ENCODE data around the gene LGR4. TPM values are rescaled to one million over a fixed set of nuclear protein-coding genes. Genes with fewer than 3 reads are reported as not detected.
A peak's percentile ranks its signal among the peaks of the same experiment; 100 is the strongest.

Gene LGR4
- total and polyA plus RNA-seq, 2 of the 13 experiments (the other 11 are each of a cell fraction or from before 2014, with no cell fraction given) = 42.1 to 68.7 TPM

DNA sequence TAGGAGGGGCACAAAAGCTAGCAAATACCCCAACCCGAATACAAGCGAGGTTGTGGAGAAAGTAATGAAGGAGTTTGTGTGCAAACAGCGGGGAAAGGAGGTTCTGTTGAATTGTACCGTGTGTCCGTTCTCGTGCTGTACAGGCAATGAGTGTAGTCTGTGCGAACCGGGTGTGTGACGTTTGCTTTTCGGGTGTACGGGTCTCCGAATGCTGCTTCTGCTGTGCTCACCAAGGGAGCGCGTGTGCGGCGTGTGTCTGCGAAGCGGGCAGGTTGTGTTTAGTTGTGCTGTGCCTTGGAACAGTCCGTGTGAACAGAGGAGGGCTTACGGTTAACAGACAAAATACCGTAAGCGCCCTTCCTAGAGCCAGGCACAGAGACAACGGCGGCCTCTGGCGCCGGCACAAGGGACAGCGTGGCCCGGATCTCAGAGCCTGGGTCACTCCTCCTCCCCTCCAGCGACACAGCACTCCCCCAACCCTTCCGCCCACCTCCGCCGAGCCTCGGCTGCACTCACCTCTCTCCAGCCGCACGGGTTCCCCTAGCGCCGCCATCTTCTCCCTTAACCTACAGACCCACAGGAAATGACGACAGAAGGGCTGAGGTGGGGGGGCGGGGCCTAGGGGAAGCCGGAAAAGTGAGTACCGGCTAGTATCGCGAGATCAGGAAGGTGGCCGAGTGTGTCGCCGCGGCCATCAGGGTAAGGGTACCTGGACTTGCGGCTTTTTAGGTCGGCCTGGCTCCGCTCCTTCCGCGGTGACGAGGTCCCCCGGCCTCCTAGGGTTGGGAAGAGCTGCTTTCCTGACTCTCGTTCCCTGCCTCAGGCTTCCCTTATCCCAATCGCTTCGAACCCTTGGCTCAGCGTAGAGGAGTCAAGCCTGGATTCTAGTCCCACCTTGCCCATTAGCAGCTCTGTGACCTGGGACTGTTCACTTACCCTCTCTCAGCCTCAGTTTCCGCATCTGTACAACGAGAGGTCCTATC lies 33.9 kb upstream of the LGR4 start, which contains the start of gene LIN7C (continued):
- TF ChIP-seq, protein P1, sequence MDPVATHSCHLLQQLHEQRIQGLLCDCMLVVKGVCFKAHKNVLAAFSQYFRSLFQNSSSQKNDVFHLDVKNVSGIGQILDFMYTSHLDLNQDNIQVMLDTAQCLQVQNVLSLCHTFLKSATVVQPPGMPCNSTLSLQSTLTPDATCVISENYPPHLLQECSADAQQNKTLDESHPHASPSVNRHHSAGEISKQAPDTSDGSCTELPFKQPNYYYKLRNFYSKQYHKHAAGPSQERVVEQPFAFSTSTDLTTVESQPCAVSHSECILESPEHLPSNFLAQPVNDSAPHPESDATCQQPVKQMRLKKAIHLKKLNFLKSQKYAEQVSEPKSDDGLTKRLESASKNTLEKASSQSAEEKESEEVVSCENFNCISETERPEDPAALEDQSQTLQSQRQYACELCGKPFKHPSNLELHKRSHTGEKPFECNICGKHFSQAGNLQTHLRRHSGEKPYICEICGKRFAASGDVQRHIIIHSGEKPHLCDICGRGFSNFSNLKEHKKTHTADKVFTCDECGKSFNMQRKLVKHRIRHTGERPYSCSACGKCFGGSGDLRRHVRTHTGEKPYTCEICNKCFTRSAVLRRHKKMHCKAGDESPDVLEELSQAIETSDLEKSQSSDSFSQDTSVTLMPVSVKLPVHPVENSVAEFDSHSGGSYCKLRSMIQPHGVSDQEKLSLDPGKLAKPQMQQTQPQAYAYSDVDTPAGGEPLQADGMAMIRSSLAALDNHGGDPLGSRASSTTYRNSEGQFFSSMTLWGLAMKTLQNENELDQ (CRISPR knock-in tag; IDR thresholded peaks at IDR 0.05; ENCODE audit: borderline replicate concordance) = no peak
- TF ChIP-seq DR1 (CRISPR knock-in tag; IDR thresholded peaks at IDR 0.05) (peak; percentile 72), MTA3 (CRISPR knock-in tag; IDR thresholded peaks at IDR 0.05) (no peak), KLF6 (CRISPR knock-in tag; IDR thresholded peaks at IDR 0.05) (0 out of 2 replicates have a peak, but pooled peaks have one; percentile 41), TRIM24 (CRISPR knock-in tag; IDR thresholded peaks at IDR 0.05) (no peak), PCBP2 (optimal IDR thresholded peaks at IDR 0.05; ENCODE audit: low read depth, low read length, poor library complexity, severe bottlenecking) (no peak), CEBPB (IDR thresholded peaks at IDR 0.05; ENCODE audit: borderline replicate concordance, low read depth, low read length) (no peak), FOXC1 (CRISPR knock-in tag; IDR thresholded peaks at IDR 0.05; ENCODE audit: borderline replicate concordance) (no peak; the same call in 1 of the 2 replicates), GTF3A (CRISPR knock-in tag; conservative IDR thresholded peaks at IDR 0.05) (0 out of 2 replicates have a peak, but pooled peaks have one; percentile 25), ZNF607 (CRISPR knock-in tag; IDR thresholded peaks at IDR 0.05; ENCODE audit: borderline replicate concordance) (no peak), ZNF703 (CRISPR knock-in tag; IDR thresholded peaks at IDR 0.05; ENCODE audit: borderline replicate concordance) (no peak; the same call in 1 of the 2 replicates), PITX1 (CRISPR knock-in tag; IDR thresholded peaks at IDR 0.05) (0 out of 2 replicates have a peak, but pooled peaks have one; percentile 48), ZNF317 (CRISPR knock-in tag; IDR thresholded peaks at IDR 0.05) (no peak), JDP2 (CRISPR knock-in tag; IDR thresholded peaks at IDR 0.05; ENCODE audit: borderline replicate concordance) (no peak), ZSCAN25 (CRISPR knock-in tag; IDR thresholded peaks at IDR 0.05) (no peak; the same call in 1 of the 2 replicates), PLRG1 (conservative IDR thresholded peaks at IDR 0.05) (no peak), ZSCAN22 (CRISPR knock-in tag; IDR thresholded peaks at IDR 0.05) (no peak), IKZF1 (IDR thresholded peaks at IDR 0.05) (no peak)
- TF ChIP-seq, protein P2, sequence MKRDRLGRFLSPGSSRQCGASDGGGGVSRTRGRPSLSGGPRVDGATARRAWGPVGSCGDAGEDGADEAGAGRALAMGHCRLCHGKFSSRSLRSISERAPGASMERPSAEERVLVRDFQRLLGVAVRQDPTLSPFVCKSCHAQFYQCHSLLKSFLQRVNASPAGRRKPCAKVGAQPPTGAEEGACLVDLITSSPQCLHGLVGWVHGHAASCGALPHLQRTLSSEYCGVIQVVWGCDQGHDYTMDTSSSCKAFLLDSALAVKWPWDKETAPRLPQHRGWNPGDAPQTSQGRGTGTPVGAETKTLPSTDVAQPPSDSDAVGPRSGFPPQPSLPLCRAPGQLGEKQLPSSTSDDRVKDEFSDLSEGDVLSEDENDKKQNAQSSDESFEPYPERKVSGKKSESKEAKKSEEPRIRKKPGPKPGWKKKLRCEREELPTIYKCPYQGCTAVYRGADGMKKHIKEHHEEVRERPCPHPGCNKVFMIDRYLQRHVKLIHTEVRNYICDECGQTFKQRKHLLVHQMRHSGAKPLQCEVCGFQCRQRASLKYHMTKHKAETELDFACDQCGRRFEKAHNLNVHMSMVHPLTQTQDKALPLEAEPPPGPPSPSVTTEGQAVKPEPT (CRISPR knock-in tag; IDR thresholded peaks at IDR 0.05; ENCODE audit: low read depth) = 0 out of 2 replicates have a peak, but pooled peaks have one; percentile 8
- TF ChIP-seq, protein P3, sequence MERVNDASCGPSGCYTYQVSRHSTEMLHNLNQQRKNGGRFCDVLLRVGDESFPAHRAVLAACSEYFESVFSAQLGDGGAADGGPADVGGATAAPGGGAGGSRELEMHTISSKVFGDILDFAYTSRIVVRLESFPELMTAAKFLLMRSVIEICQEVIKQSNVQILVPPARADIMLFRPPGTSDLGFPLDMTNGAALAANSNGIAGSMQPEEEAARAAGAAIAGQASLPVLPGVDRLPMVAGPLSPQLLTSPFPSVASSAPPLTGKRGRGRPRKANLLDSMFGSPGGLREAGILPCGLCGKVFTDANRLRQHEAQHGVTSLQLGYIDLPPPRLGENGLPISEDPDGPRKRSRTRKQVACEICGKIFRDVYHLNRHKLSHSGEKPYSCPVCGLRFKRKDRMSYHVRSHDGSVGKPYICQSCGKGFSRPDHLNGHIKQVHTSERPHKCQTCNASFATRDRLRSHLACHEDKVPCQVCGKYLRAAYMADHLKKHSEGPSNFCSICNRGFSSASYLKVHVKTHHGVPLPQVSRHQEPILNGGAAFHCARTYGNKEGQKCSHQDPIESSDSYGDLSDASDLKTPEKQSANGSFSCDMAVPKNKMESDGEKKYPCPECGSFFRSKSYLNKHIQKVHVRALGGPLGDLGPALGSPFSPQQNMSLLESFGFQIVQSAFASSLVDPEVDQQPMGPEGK (CRISPR knock-in tag; IDR thresholded peaks at IDR 0.05) = no peak
- TF ChIP-seq, protein P4, sequence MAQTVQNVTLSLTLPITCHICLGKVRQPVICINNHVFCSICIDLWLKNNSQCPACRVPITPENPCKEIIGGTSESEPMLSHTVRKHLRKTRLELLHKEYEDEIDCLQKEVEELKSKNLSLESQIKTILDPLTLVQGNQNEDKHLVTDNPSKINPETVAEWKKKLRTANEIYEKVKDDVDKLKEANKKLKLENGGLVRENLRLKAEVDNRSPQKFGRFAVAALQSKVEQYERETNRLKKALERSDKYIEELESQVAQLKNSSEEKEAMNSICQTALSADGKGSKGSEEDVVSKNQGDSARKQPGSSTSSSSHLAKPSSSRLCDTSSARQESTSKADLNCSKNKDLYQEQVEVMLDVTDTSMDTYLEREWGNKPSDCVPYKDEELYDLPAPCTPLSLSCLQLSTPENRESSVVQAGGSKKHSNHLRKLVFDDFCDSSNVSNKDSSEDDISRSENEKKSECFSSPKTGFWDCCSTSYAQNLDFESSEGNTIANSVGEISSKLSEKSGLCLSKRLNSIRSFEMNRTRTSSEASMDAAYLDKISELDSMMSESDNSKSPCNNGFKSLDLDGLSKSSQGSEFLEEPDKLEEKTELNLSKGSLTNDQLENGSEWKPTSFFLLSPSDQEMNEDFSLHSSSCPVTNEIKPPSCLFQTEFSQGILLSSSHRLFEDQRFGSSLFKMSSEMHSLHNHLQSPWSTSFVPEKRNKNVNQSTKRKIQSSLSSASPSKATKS (CRISPR knock-in tag; IDR thresholded peaks at IDR 0.05) = no peak

Measured in HepG2 (cell line).